KOPT-K1 (cell line): ENCODE results near the gene TPBGL.
"Not testable (repeated sequence)": the region's sequence is repeated elsewhere in the genome, so short reads cannot be mapped to it uniquely, and the experiment has no call there.

ENCODE experiments used
- H3K27ac ChIP-seq: fragments of 200-600 bp; sonication (generic); 2 replicates; pipeline ENCODE4 v1.5.1; 2016; ENCODE audit warnings: antibody characterized with exemption, mild to moderate bottlenecking, low read depth, low read length; ENCODE audit not compliant: poor library complexity, severe bottlenecking
- H3K36me3 ChIP-seq: fragments of 200-600 bp; sonication (generic); 2 replicates; pipeline ENCODE4 v1.5.1; 2017; ENCODE audit warnings: antibody characterized with exemption, mild to moderate bottlenecking, low read length, moderate library complexity; ENCODE audit not compliant: insufficient read depth
- H3K9me3 ChIP-seq: fragments of 200-600 bp; sonication (generic); 2 replicates; pipeline ENCODE4 v1.5.1; 2017; ENCODE audit warnings: antibody characterized with exemption, low read length, mild to moderate bottlenecking; ENCODE audit not compliant: insufficient read depth, poor library complexity, severe bottlenecking

TPBGL gene

DNA sequence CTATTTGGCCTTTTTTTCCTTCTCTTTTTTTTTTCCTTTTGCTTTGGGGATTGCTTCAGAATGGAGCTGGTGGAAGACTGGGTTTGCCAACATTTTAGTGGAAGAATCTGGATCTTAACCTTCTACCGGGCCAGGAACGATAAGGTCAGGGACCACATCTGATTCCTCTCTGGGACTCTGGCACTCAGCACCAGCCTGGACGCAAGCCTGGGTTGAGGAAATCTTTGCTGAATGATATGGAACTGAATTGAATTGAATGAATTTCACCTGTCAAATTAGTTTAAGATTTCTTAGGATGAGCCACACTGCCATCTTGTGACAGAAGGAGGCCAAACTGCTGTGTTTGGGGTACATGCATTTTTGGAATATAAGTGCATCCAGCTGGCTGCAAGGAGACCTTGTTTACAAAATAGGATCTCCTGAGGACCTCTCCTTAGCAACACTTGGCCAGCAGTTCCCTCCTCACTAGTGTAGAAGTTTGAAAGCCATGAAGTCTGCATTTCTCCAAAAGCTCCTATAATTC, 30.4 kb downstream of the TPBGL start:
- H3K36me3 ChIP-seq: peaks cover 9% of the 10 kb centered on the region; the same call in 1 of the 2 replicates
- no peak overlapping the region for H3K27ac ChIP-seq
- no peaks in the 10 kb centered on the region for H3K9me3 ChIP-seq

DNA sequence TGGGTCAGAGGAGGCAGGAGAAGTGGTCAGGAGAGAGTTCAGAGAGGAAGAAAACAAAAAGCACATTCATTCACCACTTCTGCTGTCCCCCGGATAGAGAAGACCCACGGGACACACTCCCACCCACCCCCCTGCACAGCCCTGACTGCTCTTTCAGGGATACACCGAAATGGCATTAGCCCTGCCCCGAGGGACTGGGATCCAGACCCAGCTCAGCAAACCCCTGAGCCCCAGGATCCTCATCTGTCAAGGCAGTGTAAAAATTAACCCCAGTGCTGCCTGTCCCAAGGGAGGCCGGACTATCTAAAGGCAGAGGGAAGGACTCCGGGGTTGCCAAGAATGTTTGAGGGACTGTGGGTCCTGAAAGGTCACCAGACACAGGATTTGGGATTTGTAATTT, 31.2 kb downstream of the TPBGL start:
- no peak overlapping the region for H3K27ac ChIP-seq
- H3K9me3 ChIP-seq: no peaks in the 10 kb centered on the region
- peaks cover 9% of the 10 kb centered on the region; the same call in 1 of the 2 replicates for H3K36me3 ChIP-seq

- H3K36me3 ChIP-seq: 0 out of 2 replicates have a peak, but pooled peaks cover 9% of the 10 kb centered on the region
These were observed 31.8 kb downstream of the TPBGL start for GRCh38 chr11:75272391-75272790.

DNA sequence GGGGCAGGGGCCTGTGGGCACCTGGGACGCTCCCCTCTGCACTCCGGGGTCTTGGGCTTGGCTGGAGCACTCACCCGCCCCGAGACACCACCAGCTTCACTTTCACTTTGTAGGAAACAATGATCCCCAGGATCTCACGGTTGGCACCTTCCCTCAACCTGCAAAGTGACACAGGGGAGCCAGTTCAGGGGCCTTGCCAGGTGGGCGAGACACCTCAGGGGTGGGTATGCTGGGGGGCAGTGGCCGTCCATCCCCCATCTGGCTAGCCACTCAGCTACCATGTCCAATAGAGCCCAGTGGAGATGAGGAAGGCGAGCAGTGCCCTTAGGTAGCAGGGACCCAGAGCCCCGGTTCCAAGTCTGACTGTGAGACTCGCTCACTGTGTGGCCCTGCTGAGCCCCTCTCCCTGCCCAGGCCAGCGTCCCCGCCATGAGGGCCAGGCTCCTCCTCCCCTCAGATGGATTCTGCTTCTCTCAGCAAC, 32.3 kb downstream of the TPBGL start:
- H3K27ac ChIP-seq: no peak overlapping the region
- H3K9me3 ChIP-seq: no peaks in the 10 kb centered on the region
- 0 out of 2 replicates have a peak, but pooled peaks cover 9% of the 10 kb centered on the region for H3K36me3 ChIP-seq

More at GRCh38 chr11:75272391-75272790, 31.8 kb downstream of the TPBGL start:
- no peak overlapping the region for H3K27ac ChIP-seq
- no peaks in the 10 kb centered on the region for H3K9me3 ChIP-seq

DNA sequence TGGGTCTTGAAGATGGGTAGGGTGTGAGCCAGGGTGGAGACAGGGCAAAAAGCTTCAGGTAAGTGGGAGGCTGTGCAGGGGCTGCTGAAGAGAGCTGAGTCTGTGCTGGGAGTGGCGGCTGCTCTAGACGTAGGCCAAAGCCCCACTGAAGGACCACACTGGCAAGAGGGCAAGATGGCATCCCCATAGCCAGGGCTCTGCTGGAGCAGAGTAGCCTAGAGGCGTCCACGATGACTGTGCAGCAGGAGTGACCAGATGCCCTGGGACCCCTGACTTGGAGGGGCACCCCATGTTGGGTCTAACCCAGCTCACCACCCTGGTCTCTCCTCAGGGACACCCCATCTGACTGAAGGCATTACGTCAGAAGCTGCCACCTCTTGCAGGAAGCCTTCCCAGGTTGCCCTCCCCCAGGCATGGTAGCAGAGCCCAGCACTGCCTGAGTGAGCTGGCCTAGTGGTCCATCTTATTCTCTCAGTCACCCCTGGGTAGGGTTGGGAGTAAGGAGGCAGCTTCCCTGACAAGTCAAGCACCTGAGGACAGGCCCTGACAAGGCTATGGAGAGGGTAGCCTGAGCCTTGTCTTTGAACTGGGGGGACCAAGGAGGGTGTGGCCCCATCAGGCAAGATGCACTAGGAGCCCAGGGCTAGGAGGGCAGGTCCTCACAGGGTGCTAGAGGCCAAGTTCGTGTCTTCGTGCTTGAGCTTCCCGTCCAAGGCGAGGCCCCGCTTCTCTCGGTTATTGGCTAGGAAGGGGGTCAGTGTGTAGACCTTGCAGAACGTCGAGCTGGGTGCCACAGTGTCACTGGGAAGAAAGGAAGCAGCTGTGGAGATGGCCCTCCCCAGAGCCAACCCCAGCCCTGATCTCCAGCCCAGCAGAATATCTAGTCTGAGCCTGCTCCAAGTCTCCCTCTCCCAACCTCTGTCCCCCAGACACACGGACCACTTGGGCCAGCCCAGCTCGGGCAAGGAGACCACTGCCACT, 33.1 kb downstream of the TPBGL start:
- Histone ChIP-seq H3K27ac (no peak overlapping the region), H3K9me3 (no peaks in the 10 kb centered on the region), H3K36me3 (0 out of 2 replicates have a peak, but pooled peaks cover 9% of the 10 kb centered on the region)

- not testable (repeated sequence) for H3K27ac ChIP-seq, H3K9me3 ChIP-seq, H3K36me3 ChIP-seq
These were observed 34.1 kb downstream of the TPBGL start for GRCh38 chr11:75274716-75275115.

DNA sequence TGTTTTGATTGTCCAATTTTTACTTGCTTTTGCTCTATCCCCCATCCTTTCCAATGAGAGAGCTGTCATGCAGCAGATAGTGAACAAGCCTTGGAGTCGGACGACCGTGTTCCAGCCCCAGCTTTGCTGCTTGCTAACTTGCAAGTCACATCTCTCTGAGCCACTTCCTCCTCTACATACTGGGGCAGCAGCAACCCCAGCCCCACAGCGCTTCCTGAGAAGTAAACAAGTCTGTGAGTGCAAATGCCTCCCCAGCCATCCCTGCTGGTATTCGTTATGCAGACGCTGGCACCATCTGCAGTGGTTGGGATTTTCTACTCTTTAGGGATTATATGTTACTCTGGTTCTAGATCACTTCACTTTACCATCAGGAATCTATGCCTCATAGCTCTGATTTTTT, 35.0 kb downstream of the TPBGL start:
- Histone ChIP-seq H3K9me3 (no peaks in the 10 kb centered on the region), H3K36me3 (0 out of 2 replicates have a peak, but pooled peaks cover 9% of the 10 kb centered on the region), H3K27ac (peak overlapping the region; percentile 62)

DNA sequence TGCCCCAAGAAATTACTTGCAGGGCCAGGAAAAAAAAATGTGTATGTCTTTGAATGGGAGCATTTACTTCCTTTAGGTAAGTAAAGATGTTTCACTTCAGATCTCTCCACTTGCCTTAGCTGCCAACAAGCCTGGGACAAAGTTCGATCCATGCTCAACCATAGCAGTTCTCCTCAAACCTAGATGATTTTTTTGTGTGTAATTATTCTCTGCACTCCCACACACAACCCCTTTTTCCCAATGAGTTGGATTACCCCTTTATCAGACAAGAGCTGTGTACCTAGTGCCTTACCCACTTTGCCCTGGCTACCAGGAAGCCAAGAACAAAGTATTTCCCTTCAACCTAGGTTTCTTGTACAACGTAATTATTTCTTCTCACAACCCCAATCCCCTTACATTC, 35.6 kb downstream of the TPBGL start:
- Histone ChIP-seq H3K36me3 (peaks cover 15% of the 10 kb centered on the region; the same call in 1 of the 2 replicates), H3K27ac (peak overlapping the region; percentile 62), H3K9me3 (no peaks in the 10 kb centered on the region)

- Histone ChIP-seq H3K27ac (peak overlapping the region; percentile 62), H3K9me3 (no peaks in the 10 kb centered on the region), H3K36me3 (peaks cover 18% of the 10 kb centered on the region; the same call in 1 of the 2 replicates)
These were observed 36.1 kb downstream of the TPBGL start for GRCh38 chr11:75276686-75277085.

DNA sequence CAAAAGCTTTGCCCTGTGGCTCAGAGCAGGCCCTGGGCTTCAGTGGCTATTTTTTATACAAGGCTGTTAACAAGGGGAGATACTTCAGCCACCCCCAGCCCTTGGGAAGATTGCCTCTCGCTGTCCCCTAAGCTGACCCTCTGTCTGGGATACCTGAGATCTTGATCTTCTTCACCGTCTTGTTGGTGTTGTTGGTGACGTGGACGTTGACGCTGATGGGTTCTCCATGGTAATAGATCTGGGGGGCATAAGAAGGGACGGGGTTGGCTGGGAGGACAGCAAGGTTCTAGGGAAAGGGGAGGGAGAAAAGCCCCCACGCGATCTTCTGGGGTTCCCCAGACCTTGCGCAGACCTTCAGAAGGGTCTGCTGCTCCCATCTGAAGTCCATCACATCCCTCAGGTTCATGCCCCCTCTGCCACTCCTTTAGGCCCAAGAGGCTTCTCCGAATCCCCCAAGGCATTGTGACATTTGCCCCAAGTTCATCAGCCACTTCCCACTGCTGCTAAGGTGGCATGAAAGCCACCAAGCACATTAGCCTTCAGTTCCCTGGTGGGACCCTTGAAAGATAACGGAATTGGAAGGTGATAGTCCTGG, 36.7 kb downstream of the TPBGL start:
- Histone ChIP-seq H3K36me3 (peaks cover 18% of the 10 kb centered on the region; the same call in 1 of the 2 replicates), H3K27ac (no peak overlapping the region), H3K9me3 (no peaks in the 10 kb centered on the region)

DNA sequence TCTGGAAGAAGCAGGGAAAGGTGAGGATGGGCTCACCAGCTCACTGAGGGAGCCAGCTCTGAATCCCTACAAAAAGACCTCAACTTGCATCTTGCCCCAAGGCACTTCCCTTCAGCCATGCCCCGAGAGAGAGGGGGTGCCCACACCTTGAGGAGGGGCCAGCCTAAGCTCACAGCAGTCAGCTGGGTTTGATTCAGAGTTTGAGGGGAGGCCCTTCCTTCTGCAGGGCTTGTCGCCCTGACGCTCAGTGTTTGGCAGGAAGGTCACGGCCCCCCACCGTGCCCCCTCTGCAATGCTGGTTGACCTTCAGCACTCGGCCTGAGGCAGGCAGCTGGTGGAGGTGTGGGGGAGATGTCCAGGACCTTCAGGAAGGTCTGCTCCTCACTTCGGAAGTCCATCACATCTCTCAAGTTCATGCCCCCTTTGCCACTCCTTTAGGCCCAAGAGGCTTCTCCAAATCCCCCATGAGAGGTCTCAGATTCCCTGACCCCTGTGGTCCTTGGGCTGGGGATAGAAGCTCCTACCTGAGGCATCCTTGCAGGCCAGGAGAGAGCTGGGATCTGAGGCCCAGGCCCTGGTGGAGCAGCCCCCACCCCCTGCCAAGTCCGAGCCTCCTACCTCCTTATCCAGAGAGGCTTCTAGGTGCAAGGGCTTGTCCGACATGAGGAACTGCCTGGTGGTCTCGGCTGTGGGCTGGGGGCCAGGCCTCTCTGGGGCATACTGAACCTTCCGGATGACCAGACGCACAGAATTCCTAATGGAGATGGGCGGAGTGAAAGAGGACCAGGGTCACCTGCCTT, 37.6 kb downstream of the TPBGL start:
- H3K27ac ChIP-seq: no peak overlapping the region
- H3K36me3 ChIP-seq: peaks cover 17% of the 10 kb centered on the region; the same call in 1 of the 2 replicates
- H3K9me3 ChIP-seq: no peaks in the 10 kb centered on the region

GRCh38 chr11:75279273-75279672, 38.7 kb downstream of the TPBGL start:
- peaks cover 9% of the 10 kb centered on the region; the same call in 1 of the 2 replicates for H3K36me3 ChIP-seq
- no peaks in the 10 kb centered on the region for H3K9me3 ChIP-seq
- no peak overlapping the region for H3K27ac ChIP-seq

DNA sequence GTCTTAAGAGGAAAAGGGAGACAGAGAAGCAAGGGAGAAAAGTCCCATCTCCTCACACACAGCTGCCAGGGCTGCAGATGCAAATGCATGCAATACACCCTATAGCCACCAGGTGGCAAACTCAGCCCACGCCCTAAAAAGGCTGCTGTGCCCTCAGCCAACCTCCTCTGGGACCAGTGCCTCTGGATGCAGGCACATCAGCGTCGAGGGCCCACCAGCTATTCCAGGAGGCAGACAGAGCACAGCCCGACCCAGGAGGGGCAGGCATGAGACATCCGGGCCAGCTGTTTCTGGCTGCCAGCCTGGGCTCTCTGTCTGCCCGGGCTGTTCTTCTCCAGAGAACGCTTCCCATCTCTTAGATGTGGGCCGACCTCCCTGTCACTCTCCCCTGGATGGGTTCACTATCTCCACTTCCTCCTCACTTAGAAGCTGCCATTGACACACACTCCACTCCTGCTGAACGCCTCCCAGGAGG, 39.7 kb downstream of the TPBGL start:
- H3K9me3 ChIP-seq: no peaks in the 10 kb centered on the region
- H3K36me3 ChIP-seq: peaks cover 9% of the 10 kb centered on the region; the same call in 1 of the 2 replicates
- no peak overlapping the region for H3K27ac ChIP-seq

DNA sequence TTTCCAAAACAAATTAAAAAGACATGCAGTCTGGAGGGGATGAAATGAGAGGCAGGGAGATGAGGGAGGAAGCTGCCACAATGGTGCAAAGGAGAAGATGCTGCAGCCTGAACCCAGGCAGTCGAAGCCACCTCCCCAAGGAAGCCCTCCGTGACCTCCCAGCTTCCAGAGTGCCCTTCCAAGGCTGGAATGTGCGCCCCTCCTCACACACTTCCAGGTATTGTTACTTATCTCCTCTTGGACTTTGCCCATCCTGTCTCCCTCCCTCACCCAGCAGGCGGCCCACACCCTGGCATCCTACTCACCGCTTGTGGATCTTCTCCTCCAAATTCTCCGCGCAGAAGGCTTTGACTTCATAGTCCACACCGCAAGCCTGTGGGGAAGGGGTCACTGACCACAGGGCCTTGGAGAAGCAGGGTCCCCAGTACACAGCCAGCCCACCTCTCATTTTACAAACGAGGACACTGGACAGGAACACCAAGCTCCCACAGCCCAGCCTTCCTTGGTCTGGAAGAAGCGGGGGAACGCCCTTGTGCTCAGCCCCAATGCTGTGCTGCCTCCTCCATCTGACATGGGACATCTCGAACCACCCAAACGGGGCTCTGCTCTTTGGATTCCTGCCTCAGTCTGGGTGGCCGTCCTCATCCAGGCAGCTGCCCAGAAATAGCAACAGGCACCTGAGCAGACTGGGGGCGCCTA, 40.3 kb downstream of the TPBGL start:
- Histone ChIP-seq H3K27ac (no peak overlapping the region), H3K9me3 (no peaks in the 10 kb centered on the region), H3K36me3 (peaks cover 9% of the 10 kb centered on the region; the same call in 1 of the 2 replicates)
